HG02885 (cell line): ENCODE measurements around the gene HEXD.

Experiments used
- ATAC-seq: cut with Tn5 transposase; IDR thresholded peaks from one replicate; pipeline ENCODE4 v1.9.1; 2021; ENCODE audit warnings: mild to moderate bottlenecking; ENCODE audit not compliant: unreplicated experiment, poor library complexity

HEXD gene

DNA sequence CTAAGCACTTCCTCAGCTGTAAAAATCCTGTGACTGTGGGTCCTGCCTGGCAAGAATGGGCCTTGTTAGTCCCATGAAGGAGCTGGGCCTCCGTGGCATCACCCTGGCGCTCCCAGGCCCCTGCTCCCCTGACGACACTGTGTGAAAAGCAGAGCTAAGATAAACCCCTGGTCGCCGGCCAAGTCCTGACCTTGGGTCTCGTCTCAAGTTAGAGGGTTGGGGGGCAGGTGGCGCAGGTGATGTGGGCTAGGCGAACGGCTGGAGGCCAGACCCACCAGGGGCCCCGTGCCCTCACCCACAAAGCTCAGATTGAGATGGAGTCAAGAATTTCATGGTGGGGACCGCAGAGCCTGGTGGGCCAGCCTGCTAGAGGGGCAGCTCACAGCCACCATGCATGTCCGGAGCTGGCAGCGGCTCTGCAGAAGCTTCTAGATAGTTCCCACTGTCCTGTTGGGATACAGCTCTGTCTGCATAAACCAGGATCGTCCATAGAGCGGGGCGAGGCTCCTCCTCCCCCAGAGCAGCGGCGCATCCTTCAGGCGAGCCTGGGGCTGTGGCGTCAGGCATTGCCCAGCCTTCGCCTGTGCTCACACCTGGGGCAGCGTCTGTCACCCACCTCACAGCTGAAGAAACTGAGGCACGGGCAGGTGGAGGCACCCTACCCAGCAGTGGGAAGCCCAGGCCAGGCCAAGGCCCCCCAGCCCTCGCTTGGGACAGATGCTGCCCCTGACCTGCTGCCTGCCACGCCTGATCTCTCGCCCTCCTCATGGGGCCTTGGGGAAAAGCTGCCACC lies 20.4 kb downstream of the HEXD start:
- ATAC-seq = no peak

DNA sequence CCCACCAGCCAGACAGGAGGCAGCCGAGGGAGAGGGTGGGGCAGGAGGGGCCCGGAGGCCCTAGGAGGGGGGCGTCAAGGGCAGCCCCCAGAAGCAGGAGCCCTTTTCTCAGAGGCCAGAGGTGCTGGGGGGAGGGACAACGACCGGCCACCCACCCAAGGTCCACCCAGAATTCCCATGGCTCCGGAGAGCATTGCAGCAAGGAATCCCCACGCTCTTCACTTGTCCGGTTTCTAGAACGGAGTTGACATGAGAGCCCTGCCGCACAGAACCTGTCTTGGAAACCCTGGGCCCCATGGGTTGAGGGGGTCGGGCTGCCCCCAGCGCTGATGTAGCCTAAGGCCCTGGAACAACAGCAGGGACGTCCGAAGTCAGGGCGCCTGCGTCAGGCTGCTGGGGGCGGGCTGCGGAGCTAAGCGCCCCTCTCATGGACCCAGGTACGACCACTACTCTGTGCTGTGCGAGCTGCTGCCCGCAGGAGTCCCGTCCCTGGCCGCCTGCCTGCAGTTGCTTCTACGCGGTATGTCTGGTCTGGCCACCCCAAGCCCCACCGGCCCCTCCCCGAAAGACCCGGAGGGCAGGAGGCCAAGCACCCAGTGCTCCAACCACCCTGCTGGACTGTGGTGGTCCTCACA lies 21.2 kb downstream of the HEXD start:
- no peak for ATAC-seq

DNA sequence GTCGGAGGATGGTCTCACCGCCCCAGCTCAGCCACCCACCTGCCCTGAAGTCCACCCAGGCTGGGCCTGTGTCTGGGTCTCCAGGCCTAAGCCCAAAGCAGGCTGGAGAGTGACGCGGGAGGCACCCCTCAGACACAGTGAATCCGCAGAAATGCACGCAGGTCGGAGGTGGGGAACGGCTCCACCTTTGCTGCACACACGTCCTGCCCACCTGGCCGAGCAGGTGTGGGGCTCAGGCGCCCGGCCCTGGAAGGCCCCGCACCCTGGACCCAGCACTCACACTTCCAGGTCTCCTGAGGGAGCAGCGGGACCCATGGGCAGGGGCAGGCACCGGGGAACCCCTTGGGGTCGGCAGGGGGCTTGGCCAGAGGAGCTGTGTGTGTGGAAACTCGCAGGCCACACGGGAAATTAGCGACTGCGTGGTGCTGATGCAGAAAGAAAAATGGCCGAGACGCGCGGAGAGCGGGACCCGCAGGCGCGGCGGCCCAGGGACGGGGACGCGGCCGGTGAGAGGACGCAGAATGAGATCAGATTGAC lies 21.8 kb downstream of the HEXD start:
- ATAC-seq = no peak

DNA sequence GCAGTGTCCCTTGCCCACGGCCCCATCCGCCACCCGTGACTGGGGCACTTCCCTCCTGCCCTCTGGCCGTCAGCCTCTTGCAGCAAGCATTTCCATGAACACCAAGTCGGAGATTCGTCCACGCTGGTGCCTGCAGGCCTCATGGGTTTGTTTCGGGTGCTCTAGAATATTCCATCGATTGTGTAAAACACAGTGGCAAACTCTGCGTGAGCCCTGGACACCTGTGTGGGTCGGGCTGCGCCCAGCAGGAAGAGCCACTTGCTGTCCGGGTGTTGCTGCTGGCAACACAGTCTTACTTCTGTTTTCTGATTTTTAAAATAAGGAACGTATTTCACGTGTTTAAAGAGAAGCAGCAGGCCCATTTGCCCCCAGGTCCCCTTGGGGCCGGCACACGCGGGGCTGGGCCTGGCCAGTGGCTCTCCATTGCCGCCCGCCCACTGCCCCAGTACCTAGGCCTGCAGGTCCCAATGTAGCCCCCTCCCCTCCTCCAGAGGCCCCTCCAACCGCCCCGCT lies 22.4 kb downstream of the HEXD start:
- no peak for ATAC-seq

DNA sequence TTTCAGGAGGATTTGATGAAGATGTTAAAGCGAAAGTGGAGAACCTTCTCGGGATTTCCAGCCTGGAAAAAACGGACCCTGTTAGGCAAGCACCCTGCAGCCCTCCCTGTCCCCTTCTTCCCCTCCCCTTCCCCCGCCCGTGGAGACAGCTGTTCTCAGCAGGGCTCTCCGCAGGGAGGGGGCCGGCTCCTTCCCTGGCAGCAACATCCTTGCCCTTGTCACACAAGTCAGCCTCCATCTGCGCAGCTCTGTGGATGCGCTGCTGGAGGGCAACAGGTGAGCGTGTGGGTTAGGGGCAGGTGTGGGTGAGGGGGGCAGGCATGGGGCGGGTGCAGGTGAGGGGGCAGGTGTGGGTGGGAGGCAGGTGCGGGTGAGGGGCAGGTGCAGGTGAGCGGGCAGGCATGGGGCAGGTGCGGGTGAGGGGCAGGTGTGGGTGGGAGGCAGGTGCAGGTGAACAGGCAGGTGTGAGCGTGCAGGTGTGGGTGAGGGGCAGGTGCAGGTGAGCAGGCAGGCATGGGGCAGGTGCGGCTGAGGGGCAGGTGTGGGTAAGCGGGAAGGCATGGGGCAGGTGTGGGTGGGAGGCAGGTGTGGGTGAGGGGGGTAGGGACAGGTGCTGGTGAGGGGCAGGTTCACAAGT lies 23.0 kb downstream of the HEXD start:
- ATAC-seq = no peak

DNA sequence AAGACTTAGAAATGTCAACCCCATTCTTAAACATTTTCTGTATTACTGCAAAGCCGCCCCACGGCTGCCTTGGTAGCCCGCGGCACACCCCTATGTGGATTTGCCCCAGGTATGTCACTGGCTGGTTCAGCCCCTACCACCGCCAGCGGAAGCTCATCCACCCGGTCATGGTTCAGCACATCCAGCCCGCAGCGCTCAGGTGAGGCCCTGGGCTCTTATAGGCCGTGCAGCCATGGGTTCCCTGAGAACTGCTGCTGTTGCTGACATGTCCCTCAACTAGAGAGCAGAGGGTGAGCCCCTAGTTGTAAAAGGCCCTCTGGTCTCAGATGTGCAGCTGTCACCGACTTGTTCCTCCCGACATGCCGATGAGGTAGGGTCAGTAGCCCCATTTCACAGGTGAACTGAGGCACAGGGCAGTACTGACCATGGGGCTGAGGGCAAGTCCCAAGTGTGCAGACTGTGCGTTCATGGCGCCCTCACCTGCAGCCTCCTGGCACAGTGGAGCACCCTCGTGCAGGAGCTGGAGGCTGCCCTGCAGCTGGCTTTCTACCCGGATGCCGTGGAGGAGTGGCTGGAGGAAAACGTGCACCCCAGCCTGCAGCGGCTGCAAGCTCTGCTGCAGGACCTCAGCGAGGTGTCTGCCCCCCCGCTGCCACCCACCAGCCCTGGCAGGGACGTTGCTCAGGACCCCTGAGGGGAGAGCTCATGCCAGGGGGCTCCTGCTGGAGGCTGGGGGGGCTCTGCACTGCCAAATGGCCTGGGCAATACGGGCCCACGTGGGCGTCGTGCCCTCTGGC lies 23.7 kb downstream of the HEXD start:
- ATAC-seq = no peak

DNA sequence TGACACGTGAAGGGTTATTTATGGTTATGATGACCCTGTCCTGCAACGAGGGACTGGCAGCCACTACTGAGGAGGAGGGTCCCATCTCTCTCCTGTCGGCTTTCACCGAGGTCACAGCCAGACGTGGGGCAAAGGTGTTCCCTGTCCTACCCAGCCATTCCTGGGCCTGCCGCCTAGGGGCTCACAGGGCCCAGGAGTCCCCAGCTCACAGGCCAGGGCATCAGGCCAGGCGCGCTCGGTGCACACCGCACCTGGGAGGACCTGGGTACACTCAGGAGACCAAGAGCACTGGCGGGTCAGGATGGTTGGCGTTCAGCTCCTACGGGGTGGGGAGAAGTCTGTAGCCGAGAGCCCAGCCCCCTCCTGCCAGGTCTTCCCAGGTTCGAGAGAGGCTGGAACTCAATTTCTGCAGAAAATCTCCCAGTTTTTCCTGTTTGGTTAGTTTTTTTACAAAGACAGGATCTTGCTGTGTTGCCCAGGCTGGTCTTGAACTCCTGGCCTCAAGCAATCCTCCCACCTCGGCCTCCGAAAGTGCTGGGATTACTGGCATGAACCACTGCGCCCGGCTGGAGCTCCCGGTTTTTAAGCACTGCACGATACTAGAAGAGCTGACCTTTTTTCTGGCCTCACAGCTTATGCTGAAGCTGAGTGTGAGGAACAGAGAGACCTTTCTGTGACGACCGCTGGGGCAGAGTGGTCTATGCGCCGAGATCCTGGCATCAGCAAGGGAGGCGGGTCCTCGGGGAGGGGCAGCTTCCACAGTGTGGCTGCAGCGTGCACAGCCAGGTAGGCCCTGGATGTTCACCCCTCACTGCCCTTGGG lies 24.7 kb downstream of the HEXD start:
- ATAC-seq = no peak

DNA sequence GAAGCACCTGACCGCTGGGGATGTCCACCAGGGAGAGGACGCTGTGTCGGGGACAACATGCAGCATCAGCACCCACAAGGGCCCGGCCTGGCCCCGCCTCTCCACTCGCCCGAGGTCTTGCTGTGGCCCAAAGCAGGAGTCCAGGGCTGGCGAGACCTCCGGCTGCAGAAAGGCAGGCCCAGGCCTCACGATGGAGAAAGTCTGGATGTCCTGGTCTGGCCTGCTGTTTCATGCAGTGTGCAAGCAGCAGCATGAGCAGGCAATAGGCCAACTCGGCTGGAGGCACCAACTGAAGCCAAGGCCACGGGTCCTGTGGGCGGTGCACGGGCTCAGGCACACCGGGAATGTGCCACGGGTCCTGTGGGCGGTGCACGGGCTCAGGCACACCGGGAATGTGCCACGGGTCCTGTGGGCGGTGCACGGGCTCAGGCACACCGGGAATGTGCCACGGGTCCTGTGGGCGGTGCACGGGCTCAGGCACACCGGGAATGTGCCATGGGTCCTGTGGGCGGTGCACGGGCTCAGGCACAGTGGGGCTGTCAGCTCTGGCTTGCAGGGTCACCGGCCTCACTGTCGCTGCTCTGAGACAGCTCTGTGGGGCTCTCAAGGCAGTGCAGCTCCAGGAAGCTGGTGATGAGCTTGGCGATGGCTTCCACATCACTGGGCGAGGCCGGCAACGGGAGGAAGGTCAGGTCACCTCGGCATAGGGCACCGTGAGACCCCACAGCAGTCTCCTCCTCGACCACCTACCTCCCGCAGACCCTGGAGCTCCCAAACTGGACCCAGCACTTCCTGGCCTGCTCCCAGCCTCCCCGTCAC lies 25.5 kb downstream of the HEXD start:
- ATAC-seq = no peak

DNA sequence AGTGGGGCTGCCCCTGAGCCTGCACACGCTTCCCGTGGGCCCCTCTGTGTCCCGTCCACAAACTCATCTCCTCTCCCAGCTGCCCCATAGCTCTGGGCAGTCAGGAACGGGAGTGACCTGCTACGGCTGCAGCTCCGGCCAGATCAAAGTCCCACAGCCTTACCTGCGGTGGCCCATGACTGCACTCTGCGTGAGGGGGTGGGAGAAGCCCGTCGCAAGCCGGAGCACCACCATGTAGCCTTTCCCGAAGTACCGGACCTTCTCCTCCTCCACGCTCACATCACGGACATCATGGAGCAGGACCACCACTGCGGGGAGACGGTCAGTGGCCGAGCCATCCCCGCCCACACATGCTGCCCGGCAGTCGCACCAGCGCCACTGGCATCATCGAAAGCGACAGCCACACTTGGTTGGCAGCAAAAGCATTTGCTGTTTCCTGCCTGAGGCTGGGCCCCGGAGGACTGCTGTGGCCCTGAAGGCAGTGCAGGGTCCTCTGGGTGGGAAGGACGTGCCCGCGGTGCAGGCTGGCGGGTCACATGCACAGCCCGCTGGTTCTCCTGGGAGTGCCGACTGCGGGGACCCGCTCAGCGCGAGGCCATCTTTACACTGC lies 26.2 kb downstream of the HEXD start:
- ATAC-seq = no peak

DNA sequence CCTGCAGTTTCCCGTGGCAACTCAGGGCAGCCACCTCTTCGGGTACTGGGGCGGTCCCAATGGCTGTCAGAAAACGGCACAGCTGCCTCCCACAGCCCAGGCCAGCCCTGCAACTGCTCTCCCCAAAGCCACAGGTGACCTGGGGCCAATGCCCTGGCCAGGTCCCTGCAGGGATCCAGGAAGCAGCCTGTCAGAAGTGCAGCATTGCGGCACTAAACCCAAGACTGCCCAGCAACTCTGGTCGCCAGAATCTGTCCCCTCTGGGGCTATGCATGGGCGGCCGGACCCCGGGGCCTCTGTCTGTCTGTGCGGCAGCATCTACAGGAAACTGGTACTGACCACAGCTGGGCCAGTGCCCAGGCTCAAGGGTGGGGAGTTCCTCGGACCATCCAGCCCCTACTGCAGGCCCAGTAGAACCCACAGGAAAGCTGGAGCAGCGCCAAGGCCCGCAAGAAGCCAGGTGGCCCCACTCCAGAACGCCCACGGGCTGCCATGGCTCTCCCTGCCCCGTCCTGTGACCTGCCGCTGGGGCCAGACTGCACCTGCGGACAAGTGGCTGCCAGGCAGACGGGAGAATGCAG lies 26.9 kb downstream of the HEXD start:
- no peak for ATAC-seq

DNA sequence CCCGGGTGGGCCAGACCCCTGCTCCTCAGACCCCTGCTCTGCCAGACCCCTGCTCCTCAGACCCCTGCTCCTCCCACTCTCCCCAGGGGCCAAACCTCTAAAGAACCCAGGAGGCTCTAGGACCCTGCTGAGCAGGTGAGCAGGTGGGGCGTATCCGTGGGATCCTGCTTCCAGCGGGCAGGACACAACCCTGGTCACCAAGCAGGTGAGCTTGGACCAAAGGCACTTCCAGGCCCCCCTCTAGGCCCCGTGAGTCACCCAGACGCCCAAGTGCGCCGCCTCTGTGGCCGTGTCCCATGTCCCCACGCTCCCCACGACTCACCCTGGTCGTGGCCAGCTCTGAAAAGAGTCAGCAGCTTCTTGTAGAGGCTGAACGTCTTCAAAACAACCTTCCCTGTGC lies 27.4 kb downstream of the HEXD start:
- ATAC-seq = no peak

DNA sequence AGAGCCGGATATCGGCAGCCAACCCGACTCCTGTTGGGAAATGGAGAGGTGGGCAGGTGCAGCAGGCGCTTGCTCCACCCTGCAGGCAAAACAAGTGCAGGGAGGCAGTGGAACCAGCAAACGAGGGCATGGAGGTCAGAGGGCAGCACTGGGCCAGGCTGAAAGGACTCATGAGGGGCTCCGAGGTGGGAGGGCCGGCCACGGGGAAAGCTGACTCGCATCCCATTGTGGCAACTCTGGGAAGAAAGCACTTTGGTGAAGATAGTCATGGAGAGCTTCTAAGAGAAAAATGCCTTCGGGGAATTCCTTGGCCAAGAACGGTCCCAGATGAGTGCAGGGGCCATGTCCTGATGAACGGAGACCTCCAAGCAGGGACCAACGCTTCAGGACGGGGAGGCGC lies 28.0 kb downstream of the HEXD start:
- ATAC-seq = no peak

DNA sequence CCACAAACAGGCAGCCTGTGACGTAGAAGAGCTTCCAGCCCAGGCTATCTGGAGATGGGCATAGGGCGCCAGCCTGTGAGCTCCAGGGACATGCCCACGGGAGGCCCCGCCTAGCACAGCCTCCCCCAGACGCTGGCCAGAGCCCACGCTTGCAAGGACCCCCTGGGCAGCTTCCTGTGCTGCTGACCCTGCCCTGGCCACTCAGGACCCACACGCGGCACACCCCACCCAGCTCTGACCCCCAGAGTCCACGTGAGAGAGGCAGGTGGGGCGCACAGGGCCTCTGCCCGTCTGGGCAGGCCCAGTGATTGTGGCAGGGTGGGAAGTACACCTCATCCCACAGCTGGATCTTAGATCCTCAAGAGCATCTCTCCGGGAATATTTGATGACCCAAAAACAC lies 28.5 kb downstream of the HEXD start:
- no peak for ATAC-seq

DNA sequence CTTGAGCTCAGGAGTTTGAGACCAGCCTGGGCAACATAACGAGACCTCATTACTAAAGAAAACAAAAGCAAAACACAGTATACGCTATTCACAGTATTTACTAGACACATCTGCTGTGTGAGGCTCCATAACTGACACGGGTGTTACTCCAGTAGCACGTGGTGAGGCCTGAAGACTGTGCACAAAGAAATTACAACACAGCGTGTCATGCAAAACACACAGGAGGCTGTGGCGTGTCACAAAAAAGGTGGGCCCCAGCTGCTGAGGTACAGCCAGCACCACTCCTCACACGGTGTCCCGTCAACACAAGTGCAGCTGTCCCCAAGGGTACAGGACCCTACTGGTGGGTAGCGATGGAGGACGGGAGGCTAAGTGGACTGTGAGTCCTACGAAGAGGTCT lies 29.7 kb downstream of the HEXD start:
- no peak for ATAC-seq

DNA sequence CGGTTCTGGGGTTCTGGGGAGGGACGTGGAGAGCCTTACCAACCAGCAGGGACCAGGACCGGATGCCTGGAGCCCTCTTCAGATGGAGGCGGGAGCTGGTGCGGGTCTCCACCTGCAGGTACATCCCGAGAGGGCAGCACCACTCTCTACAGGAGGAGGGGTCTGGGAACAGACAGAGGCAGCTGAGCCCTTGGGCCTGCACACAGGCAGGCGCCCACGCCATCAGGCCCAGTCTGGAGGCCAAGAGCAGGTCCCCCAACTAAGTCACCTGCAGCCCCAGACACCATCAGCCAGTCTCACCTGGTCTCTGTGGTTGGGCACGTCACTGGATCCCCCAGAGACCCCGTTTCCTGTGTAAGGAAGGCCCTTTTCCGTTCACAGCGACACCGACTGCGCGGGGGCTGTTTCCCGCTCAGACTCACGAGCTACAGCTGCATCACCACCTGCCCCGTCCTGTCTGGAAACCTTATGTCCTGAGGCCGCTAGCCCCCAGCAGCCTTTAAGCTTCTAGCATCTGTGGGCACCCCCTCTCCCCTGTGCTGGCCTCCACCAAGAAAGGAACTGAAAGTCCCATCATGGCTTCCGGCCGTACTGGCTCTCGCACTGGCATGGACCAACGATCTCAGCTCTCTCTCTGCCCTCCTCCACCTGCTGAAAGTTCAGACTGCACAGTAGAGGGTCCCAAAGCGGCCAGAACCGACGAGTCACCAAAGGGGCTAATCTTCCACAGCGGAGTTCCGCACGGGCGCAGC lies 31.2 kb downstream of the HEXD start:
- ATAC-seq = peak; percentile 41

DNA sequence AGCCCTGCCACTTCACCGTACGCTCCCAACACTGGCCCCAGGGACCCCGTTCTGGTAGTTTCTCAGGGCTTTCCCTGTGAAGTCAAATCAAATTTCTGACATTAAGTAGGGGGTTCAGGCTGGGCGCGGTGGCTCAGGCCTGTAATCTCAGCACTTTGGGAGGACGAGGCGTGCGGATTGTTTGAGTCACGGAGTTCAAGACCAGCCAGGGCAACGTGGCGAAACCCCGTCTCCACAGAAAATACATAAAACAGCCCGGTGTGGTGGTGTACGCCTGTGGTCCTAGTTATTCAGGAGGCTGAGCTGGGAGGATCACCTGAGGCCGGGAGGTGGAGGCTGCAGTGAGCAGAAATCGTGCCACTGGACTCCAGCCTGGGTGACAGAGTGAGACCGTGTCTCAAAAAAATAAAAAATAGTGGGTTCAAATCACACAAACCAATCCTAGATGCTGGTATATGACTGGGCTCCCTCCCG lies 31.8 kb downstream of the HEXD start:
- ATAC-seq = no peak
